ENCODE results near the gene HSPA1B.
A peak's percentile ranks its signal among the peaks of the same experiment; 100 is the strongest.
"Not testable (repeated sequence)": the region's sequence is repeated elsewhere in the genome, so short reads cannot be mapped to it uniquely, and the experiment has no call there.

HSPA1B gene

DNA sequence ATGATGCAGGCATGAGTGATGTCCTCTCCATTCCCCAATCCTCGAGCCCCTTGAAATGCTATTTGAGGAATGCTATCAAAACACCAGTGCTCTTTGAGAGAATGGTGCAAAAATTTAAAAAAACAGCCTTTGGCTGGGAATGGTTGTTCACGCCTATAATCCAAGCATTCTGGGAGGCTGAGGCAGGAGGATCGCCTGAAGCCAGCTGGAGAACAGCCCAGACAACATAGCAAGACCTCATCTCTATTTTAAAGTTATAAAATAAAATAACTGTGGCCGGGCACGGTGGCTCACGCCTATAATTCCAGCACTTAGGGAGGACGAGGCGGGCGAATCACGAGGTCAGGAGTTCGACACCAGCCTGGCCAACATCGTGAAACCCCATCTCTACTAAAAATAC is 27.8 kb upstream of the HSPA1B start:
- DNase-seq = no peak

DNA sequence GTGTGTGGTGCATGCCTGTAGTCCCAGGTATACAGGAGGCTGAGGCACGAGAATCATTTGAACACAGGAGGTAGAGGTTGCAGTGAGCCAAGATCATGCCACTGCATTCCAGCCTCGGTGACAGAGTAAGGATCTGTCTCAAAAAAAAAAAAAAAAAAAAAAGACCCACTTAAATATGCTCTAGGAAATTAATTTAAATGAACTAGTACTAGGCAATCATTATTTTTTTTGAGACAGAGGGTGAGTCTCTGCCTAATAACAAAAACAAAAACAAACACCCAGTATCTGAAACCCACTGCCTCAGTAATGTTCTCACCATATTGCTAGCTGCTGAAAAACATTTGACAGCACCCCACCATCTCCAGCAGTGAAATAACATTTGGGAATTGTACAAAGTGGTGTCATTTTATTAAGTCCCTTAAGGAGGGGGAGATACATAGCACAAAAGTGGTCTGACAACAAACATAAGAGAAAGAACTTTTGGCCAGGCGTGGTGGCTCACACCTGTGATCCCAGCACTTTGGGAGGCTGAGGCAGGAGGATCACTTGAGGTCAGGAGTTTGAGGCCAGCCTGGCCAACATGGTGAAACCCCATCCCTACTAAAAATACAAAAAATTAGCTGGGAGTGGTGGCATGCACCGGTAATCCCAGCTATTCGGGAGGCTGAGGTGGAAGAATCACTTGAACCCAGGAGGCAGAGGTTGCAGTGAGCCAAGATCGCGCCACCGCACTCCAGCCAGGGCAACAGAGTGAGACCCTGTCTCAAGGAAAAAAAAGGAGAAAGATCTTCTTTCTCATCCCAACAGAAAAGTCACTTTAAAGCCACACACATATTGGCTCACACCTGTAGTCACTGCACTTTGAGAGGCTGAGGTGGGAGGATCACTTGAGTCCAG is 26.3 kb upstream of the HSPA1B start:
- DNase-seq = not testable (repeated sequence)

DNA sequence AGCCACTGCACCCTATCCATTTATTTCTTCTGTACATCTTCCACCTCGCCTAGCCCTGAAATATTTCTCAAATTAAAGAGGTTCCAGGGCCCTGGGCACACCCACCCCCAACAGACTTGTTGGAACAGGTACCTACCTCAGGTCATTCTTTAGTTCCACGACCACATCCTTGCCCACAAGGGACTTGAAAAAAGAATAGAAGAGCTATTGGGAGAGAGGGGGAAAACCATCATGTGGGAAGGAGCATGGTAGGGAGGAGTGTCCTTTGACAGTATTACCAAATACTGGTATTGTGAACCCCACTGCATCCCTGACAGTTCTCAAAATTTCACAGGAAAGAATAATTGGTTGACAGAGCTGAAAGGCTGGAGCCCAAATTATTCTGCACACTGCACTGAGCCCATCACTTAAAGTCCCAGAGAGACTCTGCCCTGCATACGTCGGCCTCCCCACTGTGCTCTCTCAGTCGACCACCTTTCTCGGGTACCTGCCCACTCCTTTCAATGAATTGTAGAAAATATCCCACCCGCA is 21.5 kb upstream of the HSPA1B start:
- DNase-seq = no peak

DNA sequence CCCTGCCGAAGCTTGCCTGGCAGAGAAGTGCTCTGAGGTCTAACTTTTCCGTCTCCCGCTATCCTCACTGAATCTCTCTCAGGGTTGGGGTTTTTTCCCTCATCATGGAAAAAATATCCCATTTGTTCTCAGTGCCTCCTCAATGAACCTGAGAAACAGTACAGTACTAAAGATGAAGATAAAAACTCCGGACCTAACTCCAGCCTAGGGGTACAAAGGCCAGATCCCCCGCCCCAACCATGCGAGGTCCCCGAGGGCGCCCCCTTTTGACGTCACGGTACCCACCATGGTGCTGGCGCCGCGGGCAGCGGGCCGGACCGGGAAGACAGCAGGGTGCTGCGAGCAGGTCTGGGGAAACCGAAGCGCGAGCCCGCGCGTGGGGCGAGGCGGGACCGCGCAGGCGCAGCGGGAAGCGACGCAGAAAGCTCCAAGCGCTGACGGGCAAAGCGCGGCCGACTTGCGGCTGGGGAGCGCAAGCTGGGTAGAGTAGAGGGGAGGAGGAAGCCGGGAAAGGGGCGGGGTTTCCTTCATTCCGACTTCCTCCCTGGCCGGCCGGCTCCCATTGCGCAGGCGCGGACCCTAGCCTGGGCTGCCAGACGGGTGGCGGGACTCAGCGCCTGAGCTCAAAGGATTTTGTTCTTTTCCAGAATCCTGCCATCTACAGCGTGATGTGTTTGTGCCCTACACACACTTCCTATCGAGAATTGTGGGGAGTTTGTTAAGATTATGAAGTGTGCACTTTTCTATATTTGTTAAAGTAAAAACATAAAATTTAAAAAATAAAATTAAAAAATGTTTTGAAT is 20.9 kb upstream of the HSPA1B start, which contains the start of gene LSM2:
LSM2 (minus strand) TSS at position 497 of the 803 bp plus-strand sequence; CDS start at position 288, 209 bp downstream.
- peak; percentile 97 for DNase-seq

DNA sequence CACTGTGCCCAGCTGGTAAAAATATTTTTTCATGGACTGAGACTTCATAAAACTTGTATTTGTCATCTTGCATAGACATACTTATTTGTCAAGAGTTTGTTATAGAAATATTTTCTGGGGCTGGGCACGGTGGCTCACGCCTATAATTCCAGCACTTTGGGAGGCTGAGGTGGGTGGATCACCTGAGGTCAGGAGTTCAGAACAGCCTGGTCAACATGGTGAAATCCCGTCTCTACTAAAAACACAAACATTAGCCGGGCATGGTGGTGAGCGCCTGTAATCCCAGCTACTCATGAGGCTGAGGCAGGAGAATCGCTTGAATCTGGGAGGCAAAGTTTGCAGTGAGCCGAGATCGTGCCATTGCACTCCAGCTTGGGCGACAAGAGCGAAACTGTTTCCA is 18.9 kb upstream of the HSPA1B start:
- not testable (repeated sequence) for DNase-seq

DNA sequence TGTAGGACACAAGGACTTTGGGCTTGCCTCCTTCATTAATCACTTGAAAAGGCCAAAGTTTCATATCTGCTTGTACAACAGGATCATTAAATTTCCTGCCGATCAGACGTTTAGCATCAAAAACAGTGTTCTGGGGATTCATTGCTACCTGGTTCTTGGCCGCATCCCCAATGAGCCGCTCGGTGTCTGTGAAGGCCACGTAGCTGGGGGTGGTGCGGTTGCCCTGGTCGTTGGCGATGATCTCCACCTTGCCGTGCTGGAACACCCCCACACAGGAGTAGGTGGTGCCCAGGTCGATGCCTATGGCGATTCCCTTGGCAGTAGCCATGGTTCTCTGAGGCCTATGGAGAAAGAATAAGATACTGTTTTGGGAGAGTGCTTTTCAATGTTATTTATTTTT is 15.9 kb upstream of the HSPA1B start:
- no peak for DNase-seq

DNA sequence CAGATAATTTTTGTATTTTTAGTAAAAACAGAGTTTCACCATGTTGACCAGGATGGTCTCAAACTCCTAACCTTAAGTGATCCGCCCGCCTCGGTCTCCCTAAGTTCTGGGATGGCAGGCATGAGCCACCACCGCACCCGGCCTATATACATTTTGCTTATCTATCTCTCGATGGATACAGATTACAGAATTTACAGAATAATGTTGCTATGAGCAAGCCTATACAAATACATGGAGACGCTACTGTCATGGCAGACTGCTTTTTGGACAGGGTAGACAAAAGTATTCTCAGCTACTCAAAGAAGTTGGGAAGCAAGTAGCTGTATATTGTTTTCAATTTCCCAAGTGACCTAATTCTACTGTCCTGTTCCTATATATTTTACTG is 14.1 kb upstream of the HSPA1B start:
- DNase-seq = no peak

DNA sequence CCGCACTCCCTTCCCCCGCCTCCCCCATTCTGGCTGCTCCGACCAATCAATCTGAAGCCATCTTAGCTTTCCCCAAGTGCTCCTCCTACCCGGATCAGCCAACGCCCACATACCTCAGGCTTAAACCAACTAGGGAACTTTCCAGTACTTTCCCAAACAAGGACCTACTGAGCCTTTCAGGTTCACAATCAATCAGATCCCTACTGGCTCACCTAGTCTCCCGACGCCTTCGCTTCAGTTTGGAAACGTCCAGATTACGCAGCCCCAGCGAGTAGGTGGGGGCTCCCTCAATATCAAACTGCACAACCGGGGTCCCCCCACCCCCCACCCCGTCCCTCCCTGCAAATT is 12.9 kb upstream of the HSPA1B start:
- peak; percentile 59 for DNase-seq

DNA sequence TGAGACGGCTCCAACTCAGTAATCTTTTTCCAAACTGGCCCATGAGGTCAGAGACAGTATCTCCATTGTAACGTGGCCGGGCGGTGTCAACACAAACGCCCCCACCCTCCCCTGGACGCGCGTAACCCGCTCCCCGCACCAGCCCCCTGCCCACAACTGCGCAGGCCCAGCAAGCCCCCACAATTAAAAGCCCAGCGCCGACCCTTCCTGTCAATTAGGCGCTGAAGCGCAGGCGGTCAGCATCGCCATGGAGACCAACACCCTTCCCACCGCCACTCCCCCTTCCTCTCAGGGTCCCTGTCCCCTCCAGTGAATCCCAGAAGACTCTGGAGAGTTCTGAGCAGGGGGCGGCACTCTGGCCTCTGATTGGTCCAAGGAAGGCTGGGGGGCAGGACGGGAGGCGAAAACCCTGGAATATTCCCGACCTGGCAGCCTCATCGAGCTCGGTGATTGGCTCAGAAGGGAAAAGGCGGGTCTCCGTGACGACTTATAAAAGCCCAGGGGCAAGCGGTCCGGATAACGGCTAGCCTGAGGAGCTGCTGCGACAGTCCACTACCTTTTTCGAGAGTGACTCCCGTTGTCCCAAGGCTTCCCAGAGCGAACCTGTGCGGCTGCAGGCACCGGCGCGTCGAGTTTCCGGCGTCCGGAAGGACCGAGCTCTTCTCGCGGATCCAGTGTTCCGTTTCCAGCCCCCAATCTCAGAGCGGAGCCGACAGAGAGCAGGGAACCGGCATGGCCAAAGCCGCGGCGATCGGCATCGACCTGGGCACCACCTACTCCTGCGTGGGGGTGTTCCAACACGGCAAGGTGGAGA is 12.3 kb upstream of the HSPA1B start, which contains the start of the genes HSPA1A and HSPA1L:
HSPA1A (plus strand) TSS at position 519 of the 814 bp plus-strand sequence; CDS start at position 733, 214 bp downstream.
HSPA1L (minus strand) TSS at position 259 of the 814 bp plus-strand sequence. CDS start 3,311 bp downstream, outside the sequence.
- peak; percentile 52 for DNase-seq

DNA sequence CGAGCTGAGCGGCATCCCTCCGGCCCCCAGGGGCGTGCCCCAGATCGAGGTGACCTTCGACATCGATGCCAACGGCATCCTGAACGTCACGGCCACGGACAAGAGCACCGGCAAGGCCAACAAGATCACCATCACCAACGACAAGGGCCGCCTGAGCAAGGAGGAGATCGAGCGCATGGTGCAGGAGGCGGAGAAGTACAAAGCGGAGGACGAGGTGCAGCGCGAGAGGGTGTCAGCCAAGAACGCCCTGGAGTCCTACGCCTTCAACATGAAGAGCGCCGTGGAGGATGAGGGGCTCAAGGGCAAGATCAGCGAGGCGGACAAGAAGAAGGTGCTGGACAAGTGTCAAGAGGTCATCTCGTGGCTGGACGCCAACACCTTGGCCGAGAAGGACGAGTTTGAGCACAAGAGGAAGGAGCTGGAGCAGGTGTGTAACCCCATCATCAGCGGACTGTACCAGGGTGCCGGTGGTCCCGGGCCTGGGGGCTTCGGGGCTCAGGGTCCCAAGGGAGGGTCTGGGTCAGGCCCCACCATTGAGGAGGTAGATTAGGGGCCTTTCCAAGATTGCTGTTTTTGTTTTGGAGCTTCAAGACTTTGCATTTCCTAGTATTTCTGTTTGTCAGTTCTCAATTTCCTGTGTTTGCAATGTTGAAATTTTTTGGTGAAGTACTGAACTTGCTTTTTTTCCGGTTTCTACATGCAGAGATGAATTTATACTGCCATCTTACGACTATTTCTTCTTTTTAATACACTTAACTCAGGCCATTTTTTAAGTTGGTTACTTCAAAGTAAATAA is 10.2 kb upstream of the HSPA1B start:
- DNase-seq = not testable (repeated sequence)

DNA sequence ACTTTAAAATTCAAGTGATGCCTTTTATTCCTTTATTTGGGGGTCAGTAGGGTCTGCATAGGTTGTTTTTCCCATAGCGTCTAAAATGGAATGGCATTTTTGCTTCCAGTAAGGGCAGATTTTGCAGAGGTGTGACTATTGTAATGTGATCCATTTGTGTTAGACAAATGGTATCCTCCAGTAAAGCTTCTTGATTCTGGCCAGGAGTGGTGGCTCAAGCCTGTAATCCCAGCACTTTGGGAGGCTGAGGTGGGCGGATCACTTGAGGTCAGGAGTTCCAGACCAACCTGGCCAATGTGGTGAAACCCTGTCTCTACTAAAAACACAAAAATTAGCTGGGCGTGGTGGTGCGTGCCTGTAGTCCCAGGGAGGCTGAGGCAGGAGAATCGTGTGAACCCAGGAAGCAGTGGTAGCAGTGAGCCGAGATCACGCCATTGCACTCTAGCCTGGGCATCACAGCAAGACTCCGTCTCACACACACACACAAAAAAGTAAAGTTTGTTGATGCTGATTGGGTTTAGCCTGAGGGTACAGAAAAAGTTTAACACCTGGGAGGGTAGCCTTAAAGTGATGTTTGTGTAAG is 9.5 kb upstream of the HSPA1B start:
- not testable (repeated sequence) for DNase-seq

DNA sequence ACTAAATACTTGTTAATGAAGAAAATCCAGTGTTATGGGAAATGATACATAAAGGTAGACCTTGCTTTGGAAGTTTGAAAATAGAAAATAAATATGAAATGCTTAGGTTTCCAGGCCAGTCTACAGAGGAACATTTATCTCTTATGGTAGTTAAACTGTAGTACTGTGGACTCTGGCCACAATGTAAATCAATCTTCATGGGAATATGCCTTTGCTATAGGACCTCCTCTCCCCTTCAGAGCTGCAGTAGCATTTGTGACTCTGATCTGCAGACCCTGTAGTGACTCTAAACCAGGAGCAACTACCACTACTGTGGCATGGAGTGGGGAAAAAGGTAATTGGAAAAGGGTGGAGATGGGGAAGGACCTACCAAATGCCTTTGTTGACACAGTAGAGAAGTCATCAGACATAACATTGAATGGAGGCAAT is 7.7 kb upstream of the HSPA1B start:
- DNase-seq = no peak

DNA sequence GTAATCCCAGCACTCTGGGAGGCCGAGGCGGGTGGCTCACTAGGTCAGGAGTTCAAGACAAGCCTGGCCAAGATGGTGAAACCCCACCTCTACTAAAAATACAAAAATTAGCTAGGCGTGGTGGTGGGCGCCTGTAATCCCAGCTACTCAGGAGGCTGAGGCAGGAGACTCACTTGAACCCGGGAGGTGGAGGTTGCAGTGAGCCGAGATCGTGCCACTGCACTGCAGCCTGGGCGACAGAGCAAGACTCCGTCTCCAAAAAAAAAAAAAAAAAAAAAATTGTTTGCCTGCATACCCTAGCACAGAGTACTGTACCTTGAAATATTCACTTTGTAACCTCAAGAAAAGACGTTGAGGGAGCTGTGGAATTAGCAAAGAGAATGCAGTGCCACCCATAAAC is 7.1 kb upstream of the HSPA1B start:
- not testable (repeated sequence) for DNase-seq

DNA sequence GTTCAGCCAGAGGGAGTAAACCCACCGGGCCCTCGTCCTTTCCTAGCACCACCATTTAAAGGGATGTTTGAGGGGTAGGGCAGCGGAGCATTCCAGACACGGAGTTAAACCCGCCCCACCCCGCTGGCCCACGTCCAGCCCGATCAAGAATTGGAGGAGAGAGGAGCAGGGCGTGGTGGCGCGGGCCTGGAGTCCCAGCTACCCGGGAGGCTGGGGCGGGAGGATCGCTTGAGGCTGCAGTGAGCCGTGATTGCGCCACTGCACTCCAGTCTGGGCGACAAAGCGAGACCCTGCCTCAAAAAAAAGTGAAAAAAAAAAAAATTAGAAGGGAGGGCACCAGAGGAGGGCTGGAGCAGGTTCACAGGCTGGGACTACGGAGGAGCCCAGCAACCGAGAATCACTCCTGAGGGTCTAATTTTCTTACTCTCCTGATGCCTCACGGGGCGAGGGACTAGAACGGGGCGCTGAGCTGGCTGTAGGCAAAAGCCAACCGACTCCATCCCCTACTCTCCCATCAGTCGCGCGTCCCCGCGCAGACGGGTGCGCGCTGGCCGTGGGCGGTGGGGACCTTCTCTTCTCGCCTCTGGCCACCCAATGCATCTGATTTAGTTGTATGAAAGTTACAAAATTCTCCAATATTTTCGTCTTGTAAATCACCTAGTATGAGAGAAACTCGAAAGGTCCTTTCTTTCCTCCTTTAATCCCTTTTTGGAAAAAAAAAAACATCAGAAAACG is 6.1 kb upstream of the HSPA1B start:
- DNase-seq = peak; percentile 56

DNA sequence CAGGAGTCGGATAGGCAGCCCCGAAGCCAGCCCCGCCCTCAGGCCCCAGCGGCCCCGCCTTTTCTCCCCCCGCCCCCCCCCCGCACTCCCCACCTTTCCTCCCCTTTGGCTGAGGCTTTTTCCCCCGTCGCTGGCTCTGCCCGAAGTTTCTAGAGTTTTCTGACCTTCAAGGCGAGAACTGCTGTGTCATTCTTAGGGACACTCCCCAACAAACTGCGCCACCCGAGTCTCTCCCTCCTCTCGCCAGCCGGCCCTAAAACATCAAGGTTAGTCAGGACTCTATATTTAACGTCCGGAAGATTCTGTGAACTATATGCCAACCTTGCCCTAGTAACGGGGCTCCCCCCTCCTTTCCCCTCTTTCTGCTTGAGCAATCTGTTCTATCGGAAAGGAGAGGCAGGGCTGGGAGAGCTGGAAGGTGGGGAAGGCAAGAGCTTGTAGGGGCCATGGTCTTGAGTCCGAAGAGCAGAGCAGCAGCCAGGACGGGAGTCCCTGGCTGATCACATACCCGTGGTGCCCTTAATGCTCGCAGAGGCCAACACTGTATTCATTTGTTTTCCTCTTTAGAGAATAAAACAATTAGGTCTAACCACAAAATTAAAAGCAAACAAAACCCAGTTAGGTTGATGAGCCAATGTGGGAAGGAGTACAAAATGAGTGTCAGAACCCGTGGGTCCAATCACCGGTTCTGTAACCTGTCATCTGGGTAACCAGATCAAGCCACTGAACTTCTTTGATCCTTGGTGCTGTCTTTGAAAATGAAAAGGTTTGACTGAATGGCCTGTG is 5.3 kb upstream of the HSPA1B start:
- peak; percentile 53 for DNase-seq

DNA sequence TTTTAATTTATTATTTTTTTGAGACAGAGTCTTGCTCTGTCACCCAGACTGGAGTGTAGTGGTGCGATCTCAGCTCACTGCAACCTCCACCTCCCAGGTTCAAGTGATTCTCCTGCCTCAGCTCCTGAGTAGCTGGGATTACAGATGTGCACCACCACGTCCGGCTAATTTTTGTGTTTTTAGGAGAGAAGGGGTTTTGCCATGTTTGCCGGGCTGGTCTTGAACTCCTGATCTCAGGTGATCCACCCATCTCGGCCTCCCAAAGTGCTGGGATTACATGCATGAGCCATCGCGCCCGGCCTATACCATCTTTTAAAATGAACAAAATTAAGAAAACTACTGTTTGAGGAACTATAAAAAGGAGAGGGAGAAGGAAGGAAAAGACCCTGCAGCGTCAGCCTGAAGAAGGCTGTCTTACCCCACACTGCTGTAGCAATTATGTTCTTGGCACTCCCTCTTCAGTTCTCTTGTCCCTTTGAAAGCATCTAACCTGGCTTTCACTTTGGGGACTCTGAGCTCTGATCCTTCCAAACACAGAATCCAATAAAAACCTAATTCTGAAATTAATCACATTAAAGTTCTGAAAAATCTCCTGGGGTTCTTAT is 3.8 kb upstream of the HSPA1B start:
- not testable (repeated sequence) for DNase-seq

DNA sequence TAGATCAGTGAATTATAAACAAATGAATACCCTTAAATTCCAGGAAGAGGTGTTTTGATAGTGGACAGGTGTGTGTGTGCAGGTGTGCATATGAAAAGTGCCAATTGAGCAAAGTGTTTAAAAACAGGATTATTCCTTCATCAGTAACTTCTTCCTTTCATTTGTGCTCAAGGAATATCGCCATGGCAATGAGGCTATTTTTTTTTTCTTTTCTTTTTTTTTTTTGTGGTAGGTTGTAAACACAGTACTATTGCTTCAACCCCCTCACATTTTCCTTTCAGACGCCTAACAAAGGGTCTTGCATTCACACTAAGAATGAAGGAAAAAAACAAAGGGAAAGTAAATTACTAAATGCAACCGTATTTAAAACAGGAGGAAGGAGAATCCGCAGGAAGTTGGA is 2.0 kb upstream of the HSPA1B start:
- DNase-seq = no peak

DNA sequence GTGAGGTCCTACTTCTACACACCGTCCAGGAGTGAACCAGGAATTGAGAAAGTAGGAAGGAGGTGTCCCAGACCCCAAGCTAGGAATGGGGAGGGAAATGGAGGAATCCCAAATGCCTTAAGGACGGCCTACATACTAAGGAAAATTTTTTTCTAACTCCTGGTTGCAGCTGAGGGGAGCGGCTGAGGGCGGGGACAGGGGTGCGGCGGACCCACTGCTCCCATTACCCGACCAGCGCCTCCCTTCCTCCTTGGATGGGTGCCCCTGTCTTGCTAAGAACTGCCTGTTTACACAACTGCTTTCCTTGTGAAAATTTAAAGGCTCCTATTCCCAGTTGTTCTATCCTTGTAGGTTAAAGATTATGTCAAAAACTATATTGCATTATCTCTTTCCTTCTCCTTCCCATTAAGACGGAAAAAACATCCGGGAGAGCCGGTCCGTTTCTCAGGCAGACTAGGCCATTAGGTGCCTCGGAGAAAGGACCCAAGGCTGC is 699 bp upstream of the HSPA1B start:
- no peak for DNase-seq

Measured in activated CD8-positive, alpha-beta memory T cell treated with anti-CD3 and anti-CD28 coated beads, Interleukin-2, amount 50 U/mL, for 4 hours (primary cell).